ENCODE measurements around the gene MLXIPL.

DNA sequence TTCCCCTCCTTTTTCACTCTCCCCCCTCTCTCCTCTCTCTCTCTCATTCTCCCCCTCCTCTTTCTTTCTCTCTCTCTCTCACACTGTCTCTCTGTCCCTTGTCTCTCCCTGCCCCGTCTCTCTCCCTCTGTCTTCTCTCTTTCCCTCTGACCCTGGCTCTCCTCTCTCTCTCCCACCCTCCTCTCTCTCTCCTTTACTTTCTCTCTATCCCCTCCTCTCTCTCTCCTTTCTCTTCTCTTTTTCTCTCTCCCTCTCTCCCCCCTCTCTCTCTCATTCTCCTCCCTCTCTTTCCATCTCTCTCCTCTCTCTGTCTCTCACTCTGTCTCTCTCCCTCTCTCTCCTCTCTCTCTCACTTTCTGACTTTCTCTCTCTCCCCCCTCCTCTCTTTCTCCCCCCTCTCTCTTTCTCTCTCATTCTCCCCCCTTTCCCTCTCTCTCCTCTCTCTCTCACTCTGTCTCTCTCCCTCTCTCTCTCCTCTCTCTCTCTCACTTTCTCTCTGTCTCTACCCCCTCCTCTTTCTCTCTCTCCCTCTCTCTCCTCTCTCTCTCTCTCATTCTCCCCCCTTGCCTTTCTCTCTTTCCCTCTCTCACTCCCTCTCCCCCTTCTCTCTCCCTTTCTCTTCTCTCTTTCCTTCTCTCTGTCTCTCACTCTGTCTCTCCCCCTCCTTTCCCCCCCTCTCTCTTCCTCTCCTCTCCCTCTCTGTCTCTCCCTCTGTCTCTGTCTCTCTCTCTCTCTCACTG, 24.4 kb upstream of the MLXIPL start:
- TF ChIP-seq, protein P1, sequence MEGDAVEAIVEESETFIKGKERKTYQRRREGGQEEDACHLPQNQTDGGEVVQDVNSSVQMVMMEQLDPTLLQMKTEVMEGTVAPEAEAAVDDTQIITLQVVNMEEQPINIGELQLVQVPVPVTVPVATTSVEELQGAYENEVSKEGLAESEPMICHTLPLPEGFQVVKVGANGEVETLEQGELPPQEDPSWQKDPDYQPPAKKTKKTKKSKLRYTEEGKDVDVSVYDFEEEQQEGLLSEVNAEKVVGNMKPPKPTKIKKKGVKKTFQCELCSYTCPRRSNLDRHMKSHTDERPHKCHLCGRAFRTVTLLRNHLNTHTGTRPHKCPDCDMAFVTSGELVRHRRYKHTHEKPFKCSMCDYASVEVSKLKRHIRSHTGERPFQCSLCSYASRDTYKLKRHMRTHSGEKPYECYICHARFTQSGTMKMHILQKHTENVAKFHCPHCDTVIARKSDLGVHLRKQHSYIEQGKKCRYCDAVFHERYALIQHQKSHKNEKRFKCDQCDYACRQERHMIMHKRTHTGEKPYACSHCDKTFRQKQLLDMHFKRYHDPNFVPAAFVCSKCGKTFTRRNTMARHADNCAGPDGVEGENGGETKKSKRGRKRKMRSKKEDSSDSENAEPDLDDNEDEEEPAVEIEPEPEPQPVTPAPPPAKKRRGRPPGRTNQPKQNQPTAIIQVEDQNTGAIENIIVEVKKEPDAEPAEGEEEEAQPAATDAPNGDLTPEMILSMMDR (IDR thresholded peaks at IDR 0.05), result no peak
- TF ChIP-seq EP300 (IDR thresholded peaks at IDR 0.05) (no peak), POLR2A (IDR thresholded peaks at IDR 0.05) (no peak), POLR2AphosphoS5 (IDR thresholded peaks at IDR 0.05) (no peak)

Data from gastroesophageal sphincter (tissue), 3 donors.